CD4-positive, alpha-beta T cell treated with Interleukin-17A for 4 hours (primary cell): ENCODE measurements around the gene CHST11.

Source experiments
- DNase-seq: peaks from one replicate; pipeline ENCODE4 v3.0.0-alpha.2; 2020; ENCODE audit warnings: mixed read lengths

CHST11 gene

DNA sequence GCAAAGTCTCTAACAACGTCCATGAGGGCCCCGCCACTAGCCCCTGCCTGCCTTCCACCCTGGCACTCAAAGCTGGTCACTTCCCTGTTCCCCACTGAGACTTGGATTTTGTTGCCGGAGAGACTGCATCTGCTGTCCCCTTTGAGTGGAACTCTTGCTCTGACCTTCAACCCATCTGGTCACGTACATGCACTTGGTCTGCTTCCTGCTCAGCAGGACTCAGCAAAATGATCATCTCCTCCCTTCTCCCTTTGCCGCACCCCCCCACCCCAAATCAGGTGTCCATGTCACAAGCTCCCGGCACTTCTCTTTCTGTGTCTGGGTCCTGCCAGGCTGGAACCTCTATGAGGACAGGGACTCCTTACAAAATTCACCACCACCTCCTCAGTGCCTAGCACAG lies 180.9 kb downstream of the CHST11 start:
- no peak for DNase-seq

DNA sequence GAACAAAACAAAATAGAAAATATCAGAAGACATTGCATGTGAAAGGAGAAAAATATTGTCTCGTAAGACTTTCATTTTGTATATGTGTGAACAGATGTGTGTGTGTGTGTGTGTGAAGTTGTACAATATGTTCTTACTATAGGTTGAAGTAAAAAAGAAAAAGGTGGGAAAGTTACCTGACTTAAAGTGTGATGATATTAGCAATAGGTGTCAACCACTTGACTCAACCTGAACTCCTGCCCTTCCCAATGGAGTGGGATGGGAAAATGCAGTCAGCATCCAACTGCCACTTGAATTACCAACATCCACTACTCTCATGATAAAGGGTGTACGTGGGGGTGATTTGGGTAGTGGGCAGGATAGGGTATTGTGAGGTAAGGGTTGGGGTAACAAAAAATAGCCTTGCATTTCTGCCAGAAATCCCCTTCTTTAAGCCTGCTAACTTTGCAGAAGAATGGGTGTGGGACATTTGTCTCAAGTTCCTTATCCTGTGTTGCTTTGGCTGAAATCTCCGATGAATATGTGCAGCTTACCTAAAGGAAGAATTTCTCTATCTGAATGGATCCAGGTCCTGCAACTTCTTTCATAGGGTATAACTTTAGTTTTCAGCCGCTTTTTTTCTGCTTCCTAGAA lies 181.6 kb downstream of the CHST11 start:
- DNase-seq, result no peak

DNA sequence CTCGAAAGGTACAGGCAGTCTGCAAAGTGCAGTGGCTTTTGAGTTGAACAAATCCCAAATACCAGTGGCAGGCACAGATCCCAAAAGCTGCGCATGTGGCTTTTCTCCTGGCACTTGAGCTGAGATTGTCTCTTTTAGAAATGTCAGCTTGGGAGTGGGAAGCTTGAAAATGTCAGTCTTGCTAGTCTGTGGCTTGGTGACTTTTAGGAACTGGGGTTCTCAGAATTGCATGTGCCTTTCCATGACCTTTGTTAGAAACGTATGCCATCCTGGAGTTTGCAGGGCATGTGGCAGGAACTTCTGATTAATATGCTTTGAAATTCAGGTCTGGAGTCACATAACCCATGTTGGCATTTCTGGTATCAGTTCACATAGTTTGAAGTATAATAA lies 182.1 kb downstream of the CHST11 start:
- no peak for DNase-seq

DNA sequence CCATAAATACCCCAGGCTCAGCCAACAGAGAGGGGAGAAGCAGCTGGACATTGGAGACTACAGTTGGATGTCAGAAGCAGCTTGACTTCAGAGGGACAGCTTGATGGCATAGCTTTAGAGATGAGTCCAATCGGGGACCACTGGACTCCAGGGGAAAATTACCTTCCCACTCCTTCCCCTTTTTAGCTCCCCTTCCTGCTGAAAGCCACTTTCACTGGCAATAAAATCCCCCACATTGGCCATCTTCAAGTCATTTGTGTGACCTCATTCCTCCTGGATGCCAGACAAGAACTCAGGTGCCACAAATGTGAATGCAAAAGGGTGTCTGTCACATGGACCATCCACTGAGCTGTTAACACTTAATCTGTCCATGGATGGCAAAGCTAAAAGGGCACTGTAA lies 184.2 kb downstream of the CHST11 start:
- no peak for DNase-seq

DNA sequence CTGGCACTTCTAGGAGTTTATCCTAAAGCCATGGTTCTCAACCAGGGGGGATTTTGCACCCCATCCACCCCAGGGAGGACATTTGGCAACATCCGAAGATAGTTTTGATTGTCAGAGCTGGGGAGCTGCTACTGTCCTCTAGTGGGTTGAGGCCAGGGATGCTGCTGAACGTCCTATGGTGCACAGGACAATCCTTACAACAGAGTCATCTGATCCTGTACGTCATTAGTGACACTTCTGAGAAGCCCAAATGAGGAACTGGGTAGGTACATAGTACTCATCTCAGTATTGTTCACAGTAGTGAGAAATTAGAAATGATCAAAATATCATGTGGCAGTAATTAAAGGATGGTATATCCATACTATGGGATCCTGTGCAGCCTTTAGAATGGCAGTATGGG lies 185.1 kb downstream of the CHST11 start:
- no peak for DNase-seq

GRCh38 chr12:104643093-104643818 lies 186.5 kb downstream of the CHST11 start:
- DNase-seq, result no peak

GRCh38 chr12:104643819-104644669 lies 187.3 kb downstream of the CHST11 start:
- DNase-seq, result peak; percentile 30

- DNase-seq, result no peak
Observed at GRCh38 chr12:104648756-104649155, 192.0 kb downstream of the CHST11 start.

DNA sequence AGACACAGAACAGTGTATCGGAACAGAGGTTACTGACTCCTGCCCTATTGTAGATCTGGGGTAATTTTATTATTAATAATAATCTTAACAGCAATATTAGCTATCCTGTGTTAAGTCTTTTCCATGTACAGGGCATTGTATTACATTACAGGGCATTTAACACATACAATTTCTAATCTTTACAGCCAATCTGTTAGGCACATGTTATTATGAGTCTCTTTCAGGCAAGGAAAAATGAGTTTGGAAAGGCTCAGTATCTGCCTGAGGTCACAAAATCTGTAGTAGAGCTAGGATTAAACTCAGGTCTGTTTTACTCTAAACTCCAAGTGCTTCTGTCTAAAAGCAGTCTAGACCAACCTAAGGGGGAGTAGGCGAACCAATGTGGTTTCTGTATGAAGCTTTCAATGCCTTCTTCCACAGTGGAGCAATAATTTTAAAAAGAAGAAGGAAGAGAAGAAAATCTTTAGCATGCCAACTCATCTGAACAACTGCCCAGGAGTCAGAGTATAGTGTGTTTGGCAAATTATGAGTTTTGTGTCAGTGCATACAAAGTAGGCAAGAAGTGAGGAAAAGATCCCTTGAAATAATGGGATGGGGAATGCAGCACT lies 192.6 kb downstream of the CHST11 start:
- no peak for DNase-seq

- DNase-seq, result no peak
Observed at GRCh38 chr12:104649921-104650320, 193.2 kb downstream of the CHST11 start.

- DNase-seq, result no peak
Observed at GRCh38 chr12:104650541-104650940, 193.8 kb downstream of the CHST11 start.

GRCh38 chr12:104651811-104652210 lies 195.1 kb downstream of the CHST11 start:
- DNase-seq, result no peak

- DNase-seq, result no peak
Observed at GRCh38 chr12:104652358-104652757, 195.6 kb downstream of the CHST11 start.

GRCh38 chr12:104652910-104653309 lies 196.2 kb downstream of the CHST11 start:
- no peak for DNase-seq

DNA sequence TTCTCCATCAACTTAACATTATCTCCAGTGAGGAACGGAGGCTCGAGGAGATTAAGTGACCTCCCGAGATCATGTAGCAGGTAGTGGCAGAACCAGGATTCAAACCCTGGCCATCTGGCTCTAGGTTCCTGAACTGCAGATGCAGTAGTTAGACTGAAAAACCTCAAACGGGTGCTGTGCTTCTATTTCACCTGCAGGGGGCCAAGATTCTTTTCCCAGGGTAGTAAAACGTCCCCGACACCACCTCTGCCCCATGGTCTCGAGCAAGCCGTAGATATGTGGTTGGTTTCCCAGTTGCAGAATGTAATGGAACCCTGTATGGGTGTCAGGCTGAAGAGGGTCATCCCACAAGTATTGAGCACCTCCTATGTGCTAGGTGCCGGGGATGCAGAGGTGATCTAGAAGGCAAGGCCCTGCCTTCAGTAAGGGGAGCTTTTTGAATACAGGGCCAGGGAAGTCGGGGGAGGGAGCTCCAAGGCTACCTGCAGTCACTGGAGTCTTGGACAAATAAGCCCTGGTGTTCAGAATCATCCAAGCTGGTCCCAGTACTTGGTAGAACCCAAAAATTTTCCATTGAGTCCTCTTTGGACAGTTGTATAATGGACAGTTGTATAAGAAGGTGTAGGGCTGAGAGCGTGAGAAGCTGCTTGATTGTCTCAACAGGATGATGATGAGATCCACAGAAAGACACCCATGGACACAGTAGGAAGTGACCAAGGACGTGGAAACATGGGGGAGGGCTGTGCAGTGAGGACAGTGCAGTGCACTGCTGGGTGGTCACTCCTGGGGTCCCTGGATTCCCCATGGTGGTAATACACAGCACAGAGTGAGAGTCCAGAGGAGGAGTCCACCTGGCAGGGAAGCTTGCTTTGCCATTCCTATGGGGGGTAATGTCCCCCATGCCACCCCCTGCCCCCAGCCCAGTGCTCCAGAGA lies 197.2 kb downstream of the CHST11 start:
- DNase-seq, result peak; percentile 35

DNA sequence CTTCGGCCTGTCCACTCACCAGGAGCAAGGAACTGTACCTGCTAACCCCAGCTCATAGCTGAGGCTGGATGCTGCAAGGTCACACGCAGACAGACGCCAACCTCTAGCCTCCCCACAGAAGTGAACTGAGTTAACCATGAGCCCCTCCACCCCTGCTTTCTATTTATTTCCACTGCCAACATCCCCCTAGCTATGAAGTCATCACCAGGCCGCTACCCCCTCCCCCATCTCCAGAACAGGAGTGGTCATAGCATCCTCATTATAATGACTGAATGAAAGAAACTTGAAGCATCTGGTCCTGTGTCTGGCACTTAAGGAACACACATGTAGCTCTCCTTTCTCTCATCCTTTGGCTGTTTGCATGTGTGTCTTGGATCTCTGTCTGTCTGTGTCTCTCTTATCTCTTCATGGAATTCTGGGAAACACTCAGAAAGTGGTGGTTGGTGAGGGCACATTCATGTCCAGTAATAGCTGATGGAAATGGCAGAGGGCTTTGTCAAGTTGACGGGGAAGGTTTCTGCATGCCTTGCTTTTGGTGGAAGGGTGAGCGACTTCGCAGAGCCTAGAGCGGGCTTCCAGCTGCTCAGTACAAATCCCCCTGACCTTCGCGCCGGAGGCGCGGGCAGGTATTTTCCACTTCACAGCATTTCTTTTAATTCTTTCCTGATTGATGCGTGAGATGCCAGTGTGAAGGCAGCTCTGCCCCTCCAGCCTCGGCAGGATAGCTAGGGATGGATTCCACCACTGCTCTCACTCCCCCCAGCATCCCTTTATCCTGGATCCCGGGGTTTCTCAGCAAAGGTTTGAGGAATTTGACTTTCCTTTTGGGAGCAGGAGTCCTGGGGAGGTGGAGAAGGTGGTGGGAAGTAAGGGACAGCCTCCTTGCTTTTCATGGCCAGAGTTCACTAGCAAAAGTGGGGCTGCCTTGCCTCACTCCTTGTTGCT lies 198.2 kb downstream of the CHST11 start:
- DNase-seq, result no peak

DNA sequence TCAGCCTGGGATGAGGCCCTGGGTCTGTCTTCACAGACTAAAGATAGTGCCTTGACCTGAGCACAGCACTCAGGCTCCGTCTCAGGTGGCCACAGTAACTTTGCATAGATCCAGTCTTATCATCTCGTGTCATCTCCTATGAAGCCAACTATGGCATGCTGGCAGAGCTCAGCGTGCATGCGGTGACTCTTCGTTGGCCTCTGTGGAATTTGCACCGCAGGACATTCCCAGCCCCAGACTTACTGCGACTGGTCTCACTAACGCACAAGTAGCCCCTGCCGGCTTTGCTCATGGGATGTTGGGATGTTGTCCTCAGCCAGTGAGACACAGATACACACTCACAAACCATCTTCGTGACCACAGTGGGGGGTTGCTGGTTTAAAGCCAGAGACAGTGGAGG lies 199.6 kb downstream of the CHST11 start:
- DNase-seq, result no peak

- no peak for DNase-seq
Observed at GRCh38 chr12:104656921-104657320, 200.2 kb downstream of the CHST11 start.

- no peak for DNase-seq
Observed at GRCh38 chr12:104657726-104658484, 201.2 kb downstream of the CHST11 start.

GRCh38 chr12:104659058-104659457 lies 202.3 kb downstream of the CHST11 start:
- no peak for DNase-seq
